ENCODE data around the gene CLSTN2.

Gene CLSTN2

GRCh38 chr3:140341817-140342403, 406.9 kb downstream of the CLSTN2 start:
- H3K4me3 ChIP-seq (ENCODE audit: low read depth, low read length) = no peak overlapping the region
- ChIA-PET CTCF (no interaction called here), POLR2A (no interaction called here)
- TF ChIP-seq, protein P1, sequence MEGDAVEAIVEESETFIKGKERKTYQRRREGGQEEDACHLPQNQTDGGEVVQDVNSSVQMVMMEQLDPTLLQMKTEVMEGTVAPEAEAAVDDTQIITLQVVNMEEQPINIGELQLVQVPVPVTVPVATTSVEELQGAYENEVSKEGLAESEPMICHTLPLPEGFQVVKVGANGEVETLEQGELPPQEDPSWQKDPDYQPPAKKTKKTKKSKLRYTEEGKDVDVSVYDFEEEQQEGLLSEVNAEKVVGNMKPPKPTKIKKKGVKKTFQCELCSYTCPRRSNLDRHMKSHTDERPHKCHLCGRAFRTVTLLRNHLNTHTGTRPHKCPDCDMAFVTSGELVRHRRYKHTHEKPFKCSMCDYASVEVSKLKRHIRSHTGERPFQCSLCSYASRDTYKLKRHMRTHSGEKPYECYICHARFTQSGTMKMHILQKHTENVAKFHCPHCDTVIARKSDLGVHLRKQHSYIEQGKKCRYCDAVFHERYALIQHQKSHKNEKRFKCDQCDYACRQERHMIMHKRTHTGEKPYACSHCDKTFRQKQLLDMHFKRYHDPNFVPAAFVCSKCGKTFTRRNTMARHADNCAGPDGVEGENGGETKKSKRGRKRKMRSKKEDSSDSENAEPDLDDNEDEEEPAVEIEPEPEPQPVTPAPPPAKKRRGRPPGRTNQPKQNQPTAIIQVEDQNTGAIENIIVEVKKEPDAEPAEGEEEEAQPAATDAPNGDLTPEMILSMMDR (IDR thresholded peaks at IDR 0.05; ENCODE audit: insufficient read depth, low read length, missing control alignments) = no peak
- no peak for DNase-seq (ENCODE audit: low read depth, low spot score)

DNA sequence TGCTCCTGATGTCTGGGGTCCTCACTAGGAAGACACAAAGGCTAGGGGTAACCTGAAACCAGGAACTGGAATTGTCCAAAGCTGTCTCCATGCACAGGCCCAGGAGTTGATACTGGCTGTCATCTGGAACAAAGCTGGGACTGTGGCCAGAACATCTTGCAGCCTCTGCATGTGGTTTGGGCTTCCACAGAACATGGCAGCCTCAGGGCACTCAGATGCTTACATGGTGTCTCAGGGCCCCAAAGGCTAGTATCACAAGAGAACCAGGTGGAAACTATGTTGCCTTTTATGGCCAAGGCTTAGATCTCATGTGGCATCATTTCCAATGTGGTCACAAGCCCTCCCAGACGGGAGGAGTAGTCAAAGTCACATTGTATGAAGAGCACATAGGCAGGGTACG, 407.7 kb downstream of the CLSTN2 start:
- ChIA-PET CTCF (no interaction called here), POLR2A (no interaction called here)
- H3K4me3 ChIP-seq (ENCODE audit: low read depth, low read length) = no peak overlapping the region
- TF ChIP-seq, protein P1 (IDR thresholded peaks at IDR 0.05; ENCODE audit: insufficient read depth, low read length, missing control alignments) = no peak
- DNase-seq (ENCODE audit: low read depth, low spot score) = no peak

GRCh38 chr3:140343211-140344081, 408.5 kb downstream of the CLSTN2 start:
- no peak for DNase-seq (ENCODE audit: low read depth, low spot score)
- H3K4me3 ChIP-seq (ENCODE audit: low read depth, low read length) = no peak overlapping the region
- TF ChIP-seq, protein P1 (IDR thresholded peaks at IDR 0.05; ENCODE audit: insufficient read depth, low read length, missing control alignments) = no peak
- POLR2A ChIA-PET = no interaction called here
- CTCF ChIA-PET = no interaction called here

- ChIA-PET CTCF (no interaction called here), POLR2A (no interaction called here)
- TF ChIP-seq, protein P1 (IDR thresholded peaks at IDR 0.05; ENCODE audit: insufficient read depth, low read length, missing control alignments) = no peak
- H3K4me3 ChIP-seq (ENCODE audit: low read depth, low read length) = no peak overlapping the region
- DNase-seq (ENCODE audit: low read depth, low spot score) = no peak
Measured at GRCh38 chr3:140344082-140344454, 409.1 kb downstream of the CLSTN2 start.

DNA sequence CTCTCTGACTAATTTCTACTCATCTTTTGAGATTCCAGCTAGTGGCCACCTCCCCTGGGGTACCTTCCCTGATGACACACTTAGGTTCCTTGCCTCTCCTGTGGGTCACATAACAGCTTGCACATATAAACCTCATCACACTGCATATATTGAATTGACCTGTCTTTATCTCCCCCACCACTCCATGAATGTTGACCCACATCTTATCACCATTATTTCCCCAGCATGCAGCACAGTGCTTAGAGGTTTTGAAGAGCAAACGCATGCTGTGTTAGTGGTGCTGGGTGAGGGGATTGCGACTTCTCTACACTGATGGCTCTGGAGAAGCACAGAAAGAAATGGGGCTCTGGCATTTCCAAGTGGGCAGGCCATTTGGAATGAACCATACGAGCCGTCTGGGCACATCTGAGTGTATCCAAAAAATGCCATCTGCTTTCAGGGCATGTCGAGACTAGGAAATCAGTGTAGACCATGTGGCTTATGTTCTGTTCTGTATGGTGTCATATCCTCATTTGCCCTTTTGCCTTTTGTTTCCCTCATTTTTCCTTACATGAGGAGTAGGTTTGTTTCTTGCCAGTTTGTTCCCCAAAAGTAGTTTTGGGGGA, 409.7 kb downstream of the CLSTN2 start:
- DNase-seq (ENCODE audit: low read depth, low spot score) = no peak
- TF ChIP-seq, protein P1 (IDR thresholded peaks at IDR 0.05; ENCODE audit: insufficient read depth, low read length, missing control alignments) = no peak
- POLR2A ChIA-PET = no interaction called here
- CTCF ChIA-PET = no interaction called here
- no peak overlapping the region for H3K4me3 ChIP-seq (ENCODE audit: low read depth, low read length)

GRCh38 chr3:140347151-140347550, 412.2 kb downstream of the CLSTN2 start:
- no peak overlapping the region for H3K4me3 ChIP-seq (ENCODE audit: low read depth, low read length)
- no peak for DNase-seq (ENCODE audit: low read depth, low spot score)
- ChIA-PET CTCF (no interaction called here), POLR2A (no interaction called here)
- TF ChIP-seq, protein P1 (IDR thresholded peaks at IDR 0.05; ENCODE audit: insufficient read depth, low read length, missing control alignments) = no peak

Measured in AG04449 (cell line).